Kidney (tissue), 14 donors: ENCODE data around the gene POU3F3. TPM values are rescaled to one million over a fixed set of nuclear protein-coding genes. Genes with fewer than 3 reads are reported as not detected.

Experiments used
- DNase-seq, 5 donors: peaks; one replicate each; pipeline ENCODE4 v3.0.0-alpha.2; 2013 to 2020
- FAIRE-seq: peaks from 2 replicates; lab custom pipeline; 2012; peaks lifted over from hg19 to GRCh38; lab: Jason Lieb, UNC
- H3K27ac ChIP-seq, 2 donors: one replicate each; pipeline ENCODE4 v1.7.0; 2013; ENCODE audit warnings: low read depth in 2 of 2, low read length in 2 of 2, inconsistent platforms in 1 of 2
- H3K27me3 ChIP-seq: one replicate; pipeline ENCODE4 v1.7.1; 2013; ENCODE audit warnings: low read length, inconsistent platforms; ENCODE audit not compliant: control insufficient read depth, insufficient read depth
- H3K36me3 ChIP-seq, 3 donors: one replicate each; pipeline versions ENCODE4 v1.7.0 to v1.7.1; 2013; ENCODE audit warnings: low read length in 3 of 3, control low read depth in 1 of 3, inconsistent platforms in 1 of 3; ENCODE audit not compliant: insufficient read depth in 3 of 3, control insufficient read depth in 2 of 3
- H3K4me1 ChIP-seq, 3 donors: one replicate each; pipeline versions ENCODE4 v1.7.0 to v1.7.1; 2013; ENCODE audit warnings: low read length in 3 of 3, inconsistent platforms in 1 of 3, low read depth in 1 of 3; ENCODE audit not compliant: control insufficient read depth in 2 of 3, insufficient read depth in 2 of 3
- H3K4me3 ChIP-seq, 3 donors: one replicate each; pipeline versions ENCODE4 v1.7.0 to v1.8.1; 2013; ENCODE audit warnings: low read length in 3 of 3, control low read depth in 1 of 3, inconsistent platforms in 1 of 3
- H3K9ac ChIP-seq, 3 donors: one replicate each; pipeline versions ENCODE4 v1.7.0 to v1.7.1; 2013; ENCODE audit warnings: low read length in 3 of 3, control low read depth in 1 of 3, inconsistent platforms in 1 of 3
- H3K9me3 ChIP-seq, 3 donors: one replicate each; pipeline versions ENCODE4 v1.7.0 to v1.7.1; 2013; ENCODE audit warnings: low read length in 3 of 3, control low read depth in 1 of 3, inconsistent platforms in 1 of 3; ENCODE audit not compliant: control insufficient read depth in 2 of 3, insufficient read depth in 1 of 3
- intact Hi-C: fragments of 100-400 bp; cut with DNase I; formaldehyde crosslinking; loops from one replicate; pipeline ENCODE4 v1.11.1; 2022
- polyA plus RNA-seq: library from polyadenylated mRNA; stranded (reverse); fragments of 350-450 nt; fragmentation: Illumina TruSeq; extraction: RNeasy Lipid Tissue Mini Kit (QIAGEN cat#74804); gene quantifications from one replicate; pipeline ENCODE4 v1.2.3, GENCODE V29; 2014; ENCODE audit warnings: low read depth, low replicate concordance; ENCODE audit not compliant: insufficient read depth
- total RNA-seq: library from RNA; stranded (reverse); fragmentation: NEBNext Ultra II Directional; extraction: Animal tissue kit (Norgen Biotek cat#: 25700); gene quantifications from one replicate; pipeline ENCODE4 v1.2.1, GENCODE V29; 2021
- TF ChIP-seq, protein P1 (sequence below): IDR thresholded peaks from 3 replicates; pipeline ENCODE4 v1.5.1; 2012; ENCODE audit warnings: mild to moderate bottlenecking, moderate library complexity, borderline replicate concordance; ENCODE audit not compliant: insufficient read depth; ENCODE audit errors: extremely low read depth
- donor health status: control.
- donor health status: control.
- donor health status: control.
- donor health status: control.
- donor health status: control.
- donor health status: DM: yes; HTN: yes; CAD: no.
- donor health status: Normal renal cell carcinoma (clear cell type).

Gene POU3F3
- total and polyA plus RNA-seq, 2 donors from 2014 or later = 31.4 to 118 TPM

- TF ChIP-seq, protein P1, sequence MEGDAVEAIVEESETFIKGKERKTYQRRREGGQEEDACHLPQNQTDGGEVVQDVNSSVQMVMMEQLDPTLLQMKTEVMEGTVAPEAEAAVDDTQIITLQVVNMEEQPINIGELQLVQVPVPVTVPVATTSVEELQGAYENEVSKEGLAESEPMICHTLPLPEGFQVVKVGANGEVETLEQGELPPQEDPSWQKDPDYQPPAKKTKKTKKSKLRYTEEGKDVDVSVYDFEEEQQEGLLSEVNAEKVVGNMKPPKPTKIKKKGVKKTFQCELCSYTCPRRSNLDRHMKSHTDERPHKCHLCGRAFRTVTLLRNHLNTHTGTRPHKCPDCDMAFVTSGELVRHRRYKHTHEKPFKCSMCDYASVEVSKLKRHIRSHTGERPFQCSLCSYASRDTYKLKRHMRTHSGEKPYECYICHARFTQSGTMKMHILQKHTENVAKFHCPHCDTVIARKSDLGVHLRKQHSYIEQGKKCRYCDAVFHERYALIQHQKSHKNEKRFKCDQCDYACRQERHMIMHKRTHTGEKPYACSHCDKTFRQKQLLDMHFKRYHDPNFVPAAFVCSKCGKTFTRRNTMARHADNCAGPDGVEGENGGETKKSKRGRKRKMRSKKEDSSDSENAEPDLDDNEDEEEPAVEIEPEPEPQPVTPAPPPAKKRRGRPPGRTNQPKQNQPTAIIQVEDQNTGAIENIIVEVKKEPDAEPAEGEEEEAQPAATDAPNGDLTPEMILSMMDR = no peak
Observed at GRCh38 chr2:104840156-104840555, 13.8 kb upstream of the POU3F3 start.

GRCh38 chr2:104840893-104841585 lies 12.9 kb upstream of the POU3F3 start:
- intact Hi-C loops = no loop called here
- no peaks in the 10 kb centered on the region for H3K36me3 ChIP-seq
- no peaks in the 10 kb centered on the region for H3K9me3 ChIP-seq
- peak overlapping the region; percentile 93 for H3K27ac ChIP-seq
- FAIRE-seq = peak; percentile 6
- peak in 2 of 5 donors; percentile 3 to 29 for DNase-seq
- peaks cover 0 to 5% (median 0%) of the 10 kb centered on the region in 3 donors for H3K4me1 ChIP-seq
- H3K27me3 ChIP-seq = peaks cover 24% of the 10 kb centered on the region
- peak overlapping the region in 1 of 3 donors; percentile 55 for H3K4me3 ChIP-seq
- no peak overlapping the region for H3K9ac ChIP-seq
- TF ChIP-seq, protein P1 = no peak

More at GRCh38 chr2:104840156-104840555, 13.8 kb upstream of the POU3F3 start:
- Histone ChIP-seq H3K36me3 (no peaks in the 10 kb centered on the region), H3K4me1 (peaks cover 0 to 13% (median 0%) of the 10 kb centered on the region in 3 donors), H3K4me3 (no peak overlapping the region), H3K9me3 (no peaks in the 10 kb centered on the region), H3K27ac (no peak overlapping the region), H3K9ac (no peak overlapping the region), H3K27me3 (peaks cover 15% of the 10 kb centered on the region)
- DNase-seq = peak in 2 of 5 donors; percentile 20 to 32
- FAIRE-seq = no peak
- intact Hi-C loops = no loop called here

DNA sequence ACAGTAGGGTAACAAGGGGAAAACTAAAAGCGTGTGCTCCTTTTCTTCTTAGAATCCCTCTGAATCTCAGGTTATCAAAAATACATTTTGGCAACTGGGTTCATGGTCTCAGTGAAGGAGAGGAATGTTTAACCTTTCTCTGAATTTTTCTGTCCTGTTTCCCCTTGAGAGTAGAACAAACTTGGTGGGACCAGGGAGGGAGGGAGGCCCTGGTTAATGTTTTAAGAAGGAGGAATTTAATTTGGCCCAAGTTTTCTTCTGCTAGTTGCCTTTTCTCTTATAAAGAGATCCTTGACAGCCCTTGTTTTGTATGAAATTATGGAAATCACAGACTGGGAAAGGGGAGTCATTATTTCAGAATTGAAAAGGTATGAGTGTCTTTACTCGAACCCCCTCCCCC lies 12.2 kb upstream of the POU3F3 start:
- intact Hi-C loops = no loop called here
- TF ChIP-seq, protein P1 = no peak
- Histone ChIP-seq H3K9me3 (no peaks in the 10 kb centered on the region), H3K27me3 (peaks cover 30% of the 10 kb centered on the region), H3K36me3 (no peaks in the 10 kb centered on the region), H3K27ac (peak overlapping the region; percentile 93), H3K9ac (peak overlapping the region in 1 of 3 donors; percentile 74), H3K4me3 (peak overlapping the region in 2 of 3 donors; percentile 55 to 65), H3K4me1 (peaks cover 0 to under 1% (median 0%) of the 10 kb centered on the region in 3 donors)
- DNase-seq = peak in 2 of 5 donors; percentile 39 to 49
- no peak for FAIRE-seq
